Embryonic facial prominence (tissue), 1 donor: ENCODE data around the gene CCDC88C.
"Not testable (repeated sequence)": the region's sequence is repeated elsewhere in the genome, so short reads cannot be mapped to it uniquely, and the experiment has no call there.

Experiments
- DNase-seq: peaks from one replicate; pipeline ENCODE4 v3.0.0-alpha.2; 2016; ENCODE audit errors: extremely low spot score

The CCDC88C gene

DNA sequence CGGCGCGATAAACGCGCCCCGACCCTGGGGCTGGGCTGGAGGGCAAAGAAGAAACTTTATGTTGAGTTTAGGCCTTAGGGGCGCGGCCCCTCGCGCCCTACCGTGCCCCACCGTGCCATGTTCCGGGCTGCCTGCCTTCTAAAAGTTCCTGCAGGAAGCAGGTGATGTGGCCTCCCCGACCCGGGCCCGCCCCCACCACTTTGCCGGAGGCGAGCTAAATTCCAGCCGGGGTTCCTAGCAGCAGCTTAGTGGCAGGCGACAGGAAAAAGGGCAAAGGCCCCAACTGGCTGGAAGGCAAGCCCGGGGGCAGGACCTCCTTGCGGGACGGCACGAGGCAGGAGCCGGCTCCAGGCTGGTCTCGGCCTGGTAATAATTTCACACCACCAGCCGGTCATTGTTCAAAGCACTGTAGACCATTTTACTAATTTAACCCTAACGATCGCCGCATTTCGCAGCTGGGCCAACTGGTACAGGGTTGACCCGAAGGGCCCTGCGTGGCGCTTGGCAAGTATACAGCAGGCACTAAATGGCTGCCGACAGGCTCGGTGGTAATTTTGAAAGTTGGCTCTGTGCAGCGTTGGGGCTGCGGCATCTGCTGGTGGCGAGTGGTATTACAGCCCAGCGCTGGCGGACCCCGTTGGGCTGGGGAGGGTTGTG, 895 bp upstream of the CCDC88C start:
- DNase-seq: no peak

DNA sequence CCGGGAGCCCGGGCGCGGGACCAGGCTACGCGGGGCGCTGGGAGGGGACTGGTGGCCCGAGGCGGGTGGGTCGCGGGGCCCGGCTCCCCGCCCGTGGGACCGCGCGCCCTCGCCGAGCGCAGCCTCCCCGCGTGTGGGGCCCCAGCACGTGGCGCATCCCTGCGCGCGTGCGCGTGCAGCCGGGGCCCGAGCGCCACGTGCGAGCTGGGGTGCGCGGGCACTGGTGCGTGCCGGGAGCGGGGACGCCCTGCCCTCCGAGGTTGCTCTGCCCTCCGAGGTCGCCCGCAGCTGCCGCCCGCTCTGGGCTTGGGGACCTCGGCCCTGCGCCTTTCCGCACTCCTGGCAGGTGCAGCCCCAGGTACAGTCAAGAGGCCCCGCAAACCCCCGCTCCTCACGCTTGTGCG, 365 bp upstream of the CCDC88C start:
- DNase-seq: no peak

DNA sequence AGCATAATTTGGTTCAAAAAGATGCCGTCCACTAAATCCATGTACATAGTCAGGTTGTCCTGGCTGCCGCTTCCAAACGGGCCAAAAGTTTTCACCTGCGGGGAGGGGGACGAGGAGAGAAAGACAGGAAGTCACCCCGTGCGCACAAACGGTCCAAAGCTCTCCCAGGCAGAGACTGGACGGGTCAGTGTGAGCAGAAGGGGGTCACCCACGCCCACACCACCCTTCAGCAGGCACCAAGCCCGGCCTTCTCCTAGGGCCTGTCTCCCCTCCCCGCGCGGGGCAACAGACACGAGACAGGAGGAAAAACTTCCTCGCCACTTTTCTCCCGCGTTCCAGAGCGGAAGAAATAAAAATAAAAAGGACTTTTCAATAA, 888 bp downstream of the CCDC88C start:
- no peak for DNase-seq

DNA sequence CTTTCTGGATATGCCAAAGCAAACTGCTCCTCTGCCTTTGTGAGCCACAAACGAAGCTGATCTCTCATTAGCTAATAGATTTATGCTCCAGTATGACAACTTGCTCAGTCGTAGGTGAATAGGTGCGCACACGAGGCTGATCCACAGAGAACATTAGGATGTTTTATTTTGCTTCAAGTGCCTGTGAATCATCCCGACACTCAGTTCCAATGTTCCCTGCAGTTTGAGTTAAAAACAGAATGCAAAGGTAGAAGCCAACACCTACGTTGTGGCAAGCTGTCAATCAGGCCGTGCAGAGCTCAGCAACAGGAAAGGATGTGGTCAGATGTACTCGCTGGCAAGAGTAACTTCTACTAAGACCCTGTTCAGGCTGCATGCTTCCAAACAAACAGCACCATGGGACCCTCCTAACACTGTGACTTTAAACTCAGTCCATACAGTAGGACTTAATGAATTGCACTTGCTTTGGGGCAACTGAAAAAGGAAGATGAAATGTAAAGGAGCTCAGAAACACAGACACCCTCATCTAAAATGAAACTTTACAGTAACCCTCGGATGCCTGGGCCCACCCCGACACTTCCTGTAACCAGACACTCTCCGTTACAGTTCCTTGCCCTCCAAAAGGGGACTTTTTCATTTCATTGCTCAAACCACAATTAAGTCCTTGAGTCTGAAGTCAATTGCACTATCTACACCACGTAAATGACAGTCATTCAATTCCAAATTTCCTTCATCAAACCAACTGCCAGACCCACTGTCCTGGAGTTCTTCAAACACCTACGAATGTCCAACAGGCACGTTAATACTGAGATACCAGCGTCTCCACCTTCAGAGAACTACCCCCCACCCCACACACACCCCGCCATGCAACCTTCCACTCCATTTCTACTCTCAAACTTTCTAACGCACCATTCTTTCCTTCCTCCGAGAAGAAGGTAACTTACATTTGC, 1.6 kb downstream of the CCDC88C start:
- DNase-seq: no peak

DNA sequence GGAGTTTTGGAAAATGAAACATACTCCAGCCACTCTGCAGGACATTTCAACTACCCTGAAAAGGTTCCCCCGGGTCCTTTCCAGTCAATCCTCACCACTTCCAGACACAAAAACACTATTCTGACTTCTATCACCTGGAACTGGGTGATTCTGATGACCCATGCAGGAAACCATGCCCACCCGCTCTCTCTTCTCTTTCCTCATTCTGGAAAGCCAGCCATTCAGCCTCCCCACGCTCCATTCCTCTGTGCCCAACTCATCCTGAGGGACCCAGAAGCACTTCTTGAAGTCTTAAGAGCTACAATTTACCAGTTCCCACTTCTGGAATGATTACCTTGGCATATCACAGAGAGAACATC, 3.2 kb downstream of the CCDC88C start:
- no peak for DNase-seq

DNA sequence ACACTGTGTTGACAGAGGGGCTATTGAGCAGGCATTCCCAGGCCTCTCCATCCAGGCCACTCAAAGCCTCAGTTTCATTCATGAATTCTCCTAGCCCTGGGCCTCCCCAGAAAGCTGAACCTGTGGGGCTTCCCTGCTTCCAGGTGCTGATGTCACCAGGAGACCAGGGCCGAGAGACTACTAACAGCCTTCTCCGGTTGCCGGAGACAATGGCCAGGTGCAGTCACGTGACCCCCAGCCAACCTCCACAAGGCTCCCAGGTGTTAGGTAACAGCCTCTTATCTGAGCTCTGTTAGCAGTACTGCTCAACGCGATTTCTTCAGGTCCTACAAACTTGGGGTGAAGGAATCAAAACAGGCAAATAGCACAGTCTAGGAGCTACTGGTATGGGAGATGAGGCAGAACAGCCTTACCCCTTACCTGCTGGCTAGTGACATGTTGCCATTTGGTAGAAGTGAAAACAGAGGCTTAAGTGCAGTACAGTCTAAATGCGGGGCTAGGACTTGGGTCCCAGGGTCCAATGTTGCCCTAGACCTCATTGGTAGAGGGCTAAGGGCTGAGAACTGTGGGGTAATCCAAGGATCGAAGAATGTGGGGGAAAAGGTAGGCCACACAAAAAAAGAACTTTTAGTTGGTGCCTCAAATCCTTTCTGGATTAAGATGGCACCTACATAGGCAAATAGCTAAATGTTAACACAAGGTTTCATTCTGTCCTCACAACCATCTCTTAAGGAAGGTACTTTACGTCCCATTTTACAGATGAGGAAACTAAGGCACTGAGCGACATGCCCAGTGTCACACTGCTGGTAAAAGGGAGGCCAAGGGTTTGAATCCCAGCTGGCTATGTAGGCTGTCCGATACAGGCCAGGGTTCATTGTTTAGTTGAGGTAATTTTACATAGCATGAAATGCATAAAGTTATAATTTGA, 3.8 kb downstream of the CCDC88C start:
- no peak for DNase-seq

DNA sequence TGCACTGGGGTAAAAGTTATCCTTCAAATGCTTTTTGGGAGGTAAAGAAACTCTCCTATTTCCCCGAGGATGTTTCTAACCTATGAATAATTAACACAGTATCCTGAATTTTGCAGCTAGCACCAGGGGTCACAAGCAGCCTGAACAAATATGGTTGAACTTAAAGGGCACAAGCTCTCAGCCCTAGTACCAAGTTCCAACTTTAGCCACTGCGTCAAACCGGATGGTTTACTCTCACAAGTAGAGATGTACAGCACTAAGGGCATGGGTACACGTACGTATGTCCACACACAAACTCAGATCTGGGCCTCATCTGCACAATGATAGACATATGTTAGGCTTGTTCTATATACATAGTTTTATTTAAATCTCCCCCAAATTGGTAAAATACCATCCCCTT, 4.7 kb downstream of the CCDC88C start:
- DNase-seq: no peak

DNA sequence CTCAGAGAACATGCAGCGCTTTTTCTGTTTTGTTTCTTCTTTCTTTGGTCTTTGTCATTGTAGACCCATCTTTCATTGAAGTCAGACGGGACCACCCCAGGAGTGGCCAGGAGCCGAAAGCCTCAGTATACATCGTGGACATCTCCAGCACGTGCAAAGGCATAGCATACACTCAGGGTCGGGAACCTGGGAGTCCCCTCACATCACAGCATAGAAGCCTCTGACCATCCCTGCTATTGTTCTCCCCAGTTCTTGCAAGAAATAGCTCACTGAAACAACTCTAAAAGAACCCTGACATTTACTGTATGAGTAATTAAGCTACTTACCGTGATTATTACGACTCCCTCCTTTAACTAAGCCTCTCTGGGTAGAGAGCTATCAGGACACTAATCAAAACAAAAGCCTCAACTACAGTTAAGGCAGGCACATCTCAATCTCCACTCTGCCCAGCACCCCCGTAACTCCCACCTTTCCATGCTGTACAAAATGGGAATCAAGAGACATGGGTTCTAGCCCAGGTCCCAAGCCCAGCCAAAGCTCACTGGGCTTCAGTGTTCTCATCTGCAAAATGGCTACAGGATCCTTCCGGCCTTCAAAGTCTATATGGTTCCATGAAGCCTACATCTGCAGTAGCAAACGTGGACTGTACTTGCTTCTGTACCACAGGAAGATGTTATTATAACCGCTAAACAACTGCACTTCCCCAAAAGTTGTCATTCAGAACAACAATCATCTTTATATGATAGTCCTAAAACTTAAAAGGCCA, 6.7 kb downstream of the CCDC88C start:
- no peak for DNase-seq

DNA sequence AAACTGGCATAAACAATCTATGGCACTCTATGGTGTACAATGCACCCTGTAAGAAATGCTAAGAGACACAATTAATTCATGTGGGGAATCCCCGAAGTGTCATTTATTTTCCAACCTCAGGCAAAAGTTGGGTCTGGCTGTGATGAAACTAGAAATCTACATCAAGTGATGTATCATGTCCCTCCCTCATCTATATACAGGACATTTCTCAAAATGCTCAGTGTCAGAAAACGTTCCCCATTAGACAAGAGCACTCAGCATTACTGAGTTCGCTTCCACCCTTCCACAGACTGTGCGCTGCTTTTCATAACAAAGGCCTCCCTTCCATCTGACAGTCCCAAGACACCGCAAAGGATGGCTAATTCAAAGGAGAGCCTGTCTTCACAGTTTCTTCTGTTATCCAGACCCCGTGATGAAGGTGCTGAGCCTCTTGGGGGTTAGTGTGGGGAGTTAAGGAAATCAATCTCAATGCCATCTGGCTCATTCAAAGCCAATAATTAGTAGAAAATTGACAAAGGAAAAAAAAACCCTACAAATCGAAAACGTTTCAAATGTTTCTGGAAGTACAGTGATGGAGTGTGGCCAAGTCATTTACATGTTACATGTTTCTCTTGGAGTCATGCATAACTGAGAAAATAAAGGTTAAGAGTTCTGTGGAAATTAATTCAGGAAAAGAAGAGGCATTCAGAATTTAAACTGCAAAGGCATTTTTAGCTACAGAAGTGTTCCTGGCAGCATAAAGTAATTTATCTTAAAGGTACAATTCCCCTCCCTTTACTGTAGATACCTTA, 7.5 kb downstream of the CCDC88C start:
- DNase-seq: no peak

DNA sequence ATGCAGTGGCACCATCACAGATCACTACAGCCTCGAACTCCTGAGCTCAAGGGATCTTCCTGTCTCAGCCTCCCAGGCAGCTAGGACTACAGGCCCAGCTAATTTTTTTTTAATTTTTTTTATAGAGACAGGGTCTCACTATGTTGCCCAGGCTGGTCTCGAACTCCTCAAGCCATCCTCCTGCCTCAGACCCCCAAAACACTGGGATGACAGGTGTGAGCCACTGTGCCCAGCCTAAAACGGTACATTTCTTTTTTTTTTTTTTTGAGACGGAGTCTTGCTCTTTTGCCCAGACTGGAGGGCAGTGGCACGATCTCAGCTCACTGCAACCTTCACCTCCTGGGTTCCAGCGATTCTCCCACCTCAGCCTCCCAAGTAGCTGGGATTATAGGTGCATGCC, 8.4 kb downstream of the CCDC88C start:
- DNase-seq: not testable (repeated sequence)

DNA sequence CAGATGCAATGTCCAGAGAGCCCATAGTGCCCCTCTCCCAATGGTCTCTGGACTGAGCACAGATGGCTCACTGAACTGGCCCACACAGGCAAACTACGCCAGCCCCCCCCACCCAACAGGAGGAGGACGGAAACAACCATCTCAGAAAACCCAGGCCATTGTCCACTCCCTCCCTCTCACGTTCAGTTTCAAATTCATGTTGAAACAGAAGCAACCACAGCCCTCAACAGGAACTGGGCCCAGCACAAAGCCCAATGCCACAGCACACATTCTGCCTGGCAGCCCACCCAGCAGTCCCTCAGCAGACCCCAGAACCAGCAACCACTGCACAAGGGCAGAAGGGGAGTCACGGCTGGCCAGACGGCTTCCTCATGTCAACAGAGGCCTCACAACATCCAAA, 10.6 kb downstream of the CCDC88C start:
- DNase-seq: no peak

DNA sequence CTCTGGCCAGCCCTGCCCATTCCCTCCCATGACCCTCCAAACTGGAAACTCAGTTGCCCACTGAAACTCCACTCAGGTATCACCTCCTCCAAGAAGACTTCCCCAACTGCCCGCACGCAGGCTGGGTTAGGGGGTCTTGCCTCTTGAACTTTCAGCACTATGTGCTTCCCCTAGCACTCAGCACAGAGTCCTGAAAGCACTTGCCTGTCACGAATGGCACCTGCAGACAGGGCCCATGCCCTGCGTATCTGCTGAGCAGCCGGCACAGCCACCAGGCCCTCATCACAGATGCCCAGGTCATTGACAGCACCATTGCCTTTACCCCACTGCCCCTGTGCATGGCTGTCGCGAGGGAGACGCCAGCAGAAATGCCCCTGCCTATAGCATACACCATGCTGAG, 11.2 kb downstream of the CCDC88C start:
- no peak for DNase-seq

DNA sequence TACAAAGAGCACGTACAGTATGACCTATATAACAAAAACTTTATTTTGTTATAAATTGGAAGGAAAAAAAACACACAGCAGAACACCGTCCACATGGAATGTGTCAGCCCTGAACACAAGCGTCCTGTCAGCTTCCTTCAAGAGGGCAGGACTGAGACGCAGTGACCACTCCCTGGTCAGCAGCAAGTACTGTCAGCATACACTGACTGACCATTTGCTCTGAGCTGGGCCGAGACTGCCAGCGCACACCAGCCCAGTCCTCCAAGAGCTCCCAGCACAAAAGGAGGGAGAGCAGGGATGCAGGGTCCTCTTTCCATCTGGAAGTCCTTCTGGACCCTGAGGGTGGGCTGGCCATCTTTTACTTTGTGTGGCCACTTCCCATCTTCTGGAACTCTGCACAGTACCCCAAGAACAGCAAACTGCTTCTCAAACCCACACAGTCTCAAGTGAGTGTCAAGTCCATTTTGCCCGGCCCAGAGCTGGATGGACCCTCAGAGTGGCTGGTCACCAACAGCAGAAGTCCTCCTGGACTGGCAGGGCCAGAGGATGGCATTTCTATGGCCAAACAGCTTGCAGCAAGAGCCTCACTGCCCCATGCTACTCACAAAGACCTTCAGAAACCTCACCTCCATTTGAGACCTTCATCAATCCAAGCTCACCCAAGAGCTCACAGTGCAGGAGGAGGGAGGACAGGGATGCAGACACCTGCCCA, 11.7 kb downstream of the CCDC88C start:
- no peak for DNase-seq

DNA sequence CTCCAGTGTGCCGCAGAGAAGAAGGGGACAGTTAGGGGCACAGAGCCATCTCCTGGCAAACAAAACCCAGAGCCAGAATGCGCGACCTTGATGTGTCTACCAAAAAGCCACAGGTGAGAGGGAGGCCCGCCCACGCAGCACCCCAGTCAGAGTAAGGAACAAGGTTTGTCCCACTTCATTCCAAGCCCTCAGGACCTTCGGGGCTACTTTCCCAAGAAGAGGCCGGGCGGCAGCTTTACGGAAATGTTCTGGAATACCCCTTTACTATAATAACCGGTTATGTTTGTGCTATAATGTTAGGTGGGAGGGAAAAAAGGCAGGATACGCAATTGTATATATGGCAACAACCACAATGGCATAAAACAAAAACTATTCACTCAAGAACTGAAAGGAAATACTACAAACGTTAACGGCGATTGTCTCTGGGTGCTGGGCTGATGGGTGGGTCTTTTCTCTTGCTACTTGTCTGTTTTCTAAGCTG, 12.3 kb downstream of the CCDC88C start:
- no peak for DNase-seq

DNA sequence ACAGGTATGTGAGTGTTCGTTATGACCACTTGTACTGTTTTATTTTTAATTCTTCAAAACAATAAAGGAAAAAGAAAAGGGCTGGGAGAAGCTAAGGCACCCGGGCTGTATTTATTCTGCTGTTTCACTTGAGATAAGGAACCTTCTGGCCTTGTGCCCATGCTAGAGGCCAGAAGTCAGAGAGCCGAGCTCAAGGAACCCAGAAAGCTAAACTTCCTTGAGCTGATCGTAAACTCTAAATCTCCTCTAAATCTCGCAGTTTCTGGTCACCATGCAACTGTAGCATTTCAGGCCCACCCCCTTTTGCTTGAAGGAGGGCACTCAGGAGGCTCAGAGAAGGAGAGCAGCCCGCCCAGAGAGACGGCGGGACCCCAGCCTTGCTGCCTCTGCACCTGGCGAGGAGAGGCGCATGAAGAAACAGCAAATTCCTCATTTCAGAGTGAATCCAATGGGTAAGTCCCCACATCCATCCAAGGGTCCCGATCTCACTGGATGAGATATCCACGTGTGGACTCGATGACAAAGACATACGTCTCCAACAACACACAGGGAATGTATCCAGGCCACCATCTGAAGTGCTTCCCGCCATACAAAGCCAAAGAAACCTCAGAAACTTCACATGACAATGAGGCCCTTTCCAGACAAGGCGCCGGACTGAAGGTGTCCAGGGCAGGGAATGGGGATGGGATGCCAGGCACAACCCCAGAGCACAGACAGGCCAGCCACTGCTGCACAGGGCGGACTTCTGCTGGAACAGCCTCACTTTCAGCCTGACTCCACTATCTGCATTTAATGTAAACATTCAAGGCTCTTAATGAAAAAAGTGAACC, 14.6 kb downstream of the CCDC88C start:
- DNase-seq: no peak

DNA sequence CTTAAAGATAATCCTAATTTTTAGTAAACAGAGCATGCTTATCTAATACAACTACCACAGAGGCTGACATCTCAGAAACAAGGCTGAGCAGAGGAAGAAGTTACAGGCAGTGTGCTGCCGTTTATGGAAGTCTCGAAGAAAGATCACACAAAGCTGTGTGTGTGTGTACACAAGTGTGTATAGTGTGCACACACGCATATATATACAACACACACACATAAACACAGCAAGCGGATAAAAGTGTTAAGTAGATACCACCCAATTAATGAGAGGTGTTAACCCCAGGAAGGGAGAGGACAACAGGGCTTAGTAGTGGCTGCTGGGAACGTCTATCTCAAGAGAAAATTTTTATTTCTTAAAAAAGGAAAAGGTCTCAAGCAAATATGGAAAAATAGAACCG, 15.3 kb downstream of the CCDC88C start:
- no peak for DNase-seq

DNA sequence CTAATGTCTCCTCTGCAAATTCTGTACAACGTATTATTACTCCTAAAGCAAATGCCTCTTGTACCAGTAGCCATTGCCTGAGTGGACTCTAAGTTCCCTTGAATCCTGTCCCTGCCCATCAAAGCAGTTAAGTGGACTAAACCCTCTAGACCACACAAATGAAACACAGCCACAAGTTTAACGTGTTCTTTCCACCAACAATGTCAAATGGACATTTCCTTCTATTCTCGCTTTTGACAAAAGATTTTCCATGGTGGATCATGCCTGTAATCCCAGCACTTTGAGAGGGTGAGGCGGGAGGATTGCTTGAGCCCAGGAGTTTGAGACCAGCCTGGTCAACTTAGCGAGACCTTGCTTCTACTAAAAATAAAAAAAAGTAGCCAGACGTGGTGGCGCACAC, 15.9 kb downstream of the CCDC88C start:
- no peak for DNase-seq

DNA sequence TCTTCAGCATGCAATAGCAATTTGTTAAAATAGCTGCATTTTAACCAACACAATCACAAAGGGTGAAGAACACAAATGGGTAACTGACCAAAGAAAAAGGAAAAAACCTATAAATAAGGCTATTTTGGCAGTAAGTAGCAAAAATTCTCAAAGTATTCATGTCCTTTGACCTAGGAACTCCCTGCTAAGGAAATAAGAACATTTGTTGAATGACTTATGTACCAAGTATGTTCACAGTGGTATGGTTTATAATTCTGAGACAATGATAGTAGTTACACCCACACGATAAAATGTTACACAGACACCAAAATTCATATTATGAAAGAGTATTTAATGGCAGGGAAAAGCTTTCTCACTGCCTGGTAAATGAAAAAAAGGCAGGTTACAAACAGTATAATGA, 16.9 kb downstream of the CCDC88C start:
- DNase-seq: no peak
